GM12891 (cell line): ENCODE results near the gene IL10.

Experiments used
- PAX5 ChIP-seq: IDR thresholded peaks from 2 replicates; pipeline ENCODE4 v1.6.1; 2011; ENCODE audit warnings: low read length, moderate library complexity, mild to moderate bottlenecking; ENCODE audit not compliant: insufficient read depth, severe bottlenecking
- POLR2A ChIP-seq: IDR thresholded peaks from 2 replicates; pipeline ENCODE4 v1.6.1; 2011; ENCODE audit warnings: low read depth, low read length, control low read depth
- POLR2AphosphoS5 ChIP-seq: IDR thresholded peaks from 2 replicates; pipeline ENCODE4 v1.6.1; 2011; ENCODE audit warnings: low read depth, low read length, control low read depth
- SPI1 ChIP-seq: IDR thresholded peaks from 2 replicates; pipeline ENCODE4 v1.6.1; 2011; ENCODE audit warnings: low read depth, low read length, control low read depth
- TAF1 ChIP-seq: IDR thresholded peaks from 2 replicates; pipeline ENCODE4 v1.6.1; 2011; ENCODE audit warnings: low read depth, low read length, control low read depth

DNA sequence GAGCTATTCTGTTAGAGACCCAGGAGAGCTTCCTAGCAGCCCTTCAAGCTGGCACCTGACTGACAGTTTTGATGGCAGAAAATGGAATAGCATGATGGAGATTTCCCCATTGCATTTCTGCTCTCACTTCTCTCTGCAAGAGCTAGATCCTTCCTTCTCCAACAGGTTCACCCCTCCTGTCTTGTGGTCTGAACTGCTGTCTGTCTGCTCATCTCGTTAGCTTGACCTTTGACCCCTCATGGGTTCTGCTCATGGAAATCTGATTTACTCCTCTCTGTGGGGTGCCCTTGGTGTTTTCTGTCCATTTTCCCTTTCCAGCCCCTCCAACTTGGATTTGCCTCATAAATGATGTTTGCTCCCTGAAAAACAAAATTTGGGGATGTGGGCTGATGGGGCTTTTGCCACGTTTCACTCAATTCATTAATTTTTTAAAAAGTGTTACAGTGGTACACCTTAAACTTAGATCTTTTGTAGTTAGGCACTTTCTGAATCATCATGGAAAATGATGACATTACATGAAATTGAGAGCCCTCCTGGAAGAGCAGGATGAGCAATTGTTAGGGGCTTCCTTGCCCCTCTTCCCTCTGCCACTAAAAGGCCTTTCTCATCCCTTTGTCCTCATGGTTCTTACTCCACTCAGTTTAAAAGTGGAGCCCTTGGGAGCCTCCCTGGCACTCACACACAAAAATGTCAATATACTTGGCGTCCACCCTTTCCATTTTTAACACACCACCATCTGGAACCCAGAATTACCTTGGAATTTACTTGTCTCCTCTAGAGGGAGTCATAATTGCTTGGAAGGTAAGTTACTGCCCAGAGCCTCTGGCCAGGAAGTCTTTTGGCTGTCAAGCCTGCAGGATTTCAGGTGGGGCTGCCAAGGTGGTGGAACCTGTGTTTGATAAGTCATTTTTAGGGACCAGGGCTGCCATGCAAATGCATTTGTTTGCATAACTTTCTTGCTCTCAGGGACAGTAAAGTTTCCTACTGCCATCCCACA, 33.6 kb downstream of the IL10 start:
- TF ChIP-seq TAF1 = no peak
- 0 out of 2 replicates have a peak, but pooled peaks have one; percentile 28 for TF ChIP-seq POLR2AphosphoS5
- TF ChIP-seq POLR2A = no peak
- no peak for TF ChIP-seq SPI1
- no peak for TF ChIP-seq PAX5
